Endothelial cell of umbilical vein (primary cell): ENCODE results near the gene SYK. TPM values are rescaled to one million over a fixed set of nuclear protein-coding genes. Genes with fewer than 3 reads are reported as not detected.

Source experiments
- BruUV-seq: library from RNA; stranded (reverse); fragments of 400-500 nt; replicated peaks from 2 replicates; lab custom pipeline; 2021; lab: Mats Ljungman, UMichigan
- CTCF ChIA-PET: fragments of 300-600, 350-600 bp; sonication (Branson Sonifier 250); formaldehyde crosslinking; loops from one replicate; lab custom pipeline; 2021; ENCODE audit warnings: antibody characterized with exemption, inconsistent platforms; lab: Charles Lee
- POLR2A ChIA-PET: fragments of 300-600, 350-600 bp; sonication (Branson Sonifier 250); formaldehyde crosslinking; loops from one replicate; lab custom pipeline; 2021; ENCODE audit warnings: antibody characterized with exemption, inconsistent platforms; lab: Charles Lee
- DNase-seq: peaks from one replicate; pipeline ENCODE4 v3.0.0-alpha.2; 2011; ENCODE audit warnings: low read depth, low spot score
- FAIRE-seq: peaks from 2 replicates; lab custom pipeline; 2011; peaks lifted over from hg19 to GRCh38; lab: Jason Lieb, UNC
- H2AFZ ChIP-seq: 2 replicates; pipeline ENCODE4 v1.6.0; 2012; ENCODE audit warnings: low read depth, low read length, control low read depth, inconsistent platforms
- H3K27ac ChIP-seq: 2 replicates; pipeline ENCODE4 v1.5.1; 2011; ENCODE audit warnings: low read depth, mild to moderate bottlenecking, control low read depth, low read length, moderate library complexity; ENCODE audit not compliant: insufficient read depth
- H3K27me3 ChIP-seq, 2 experiments: 2 replicates each; pipeline versions ENCODE4 v1.6.0 to v1.6.1; 2011; ENCODE audit warnings: low read length in 2 of 2, mixed read lengths in 1 of 2; ENCODE audit not compliant: control insufficient read depth in 2 of 2, insufficient read depth in 2 of 2
- H3K36me3 ChIP-seq, 2 experiments: 2 replicates in 1 of 2; 3 replicates in 1 of 2; pipeline ENCODE4 v1.5.1; 2011; ENCODE audit warnings: low read length in 2 of 2, mild to moderate bottlenecking in 1 of 2, moderate library complexity in 1 of 2; ENCODE audit not compliant: control insufficient read depth in 2 of 2, insufficient read depth in 2 of 2; ENCODE audit errors: extremely low read depth in 1 of 2
- H3K4me1 ChIP-seq: 3 replicates; pipeline ENCODE4 v1.5.1; 2011; ENCODE audit warnings: mild to moderate bottlenecking, low read length; ENCODE audit not compliant: control insufficient read depth, insufficient read depth; ENCODE audit errors: extremely low read depth
- H3K4me2 ChIP-seq: 2 replicates; pipeline ENCODE4 v1.6.1; 2011; ENCODE audit warnings: low read length, control low read depth, mixed read lengths; ENCODE audit not compliant: insufficient read depth
- H3K4me3 ChIP-seq, 3 experiments: fragments of 200-600 bp in 1 of 3; sonication (generic), shearing (Covaris generic) in 1 of 3; replicated peaks in 1 of 3; 2 replicates each; pipeline ENCODE4 v1.5.1; 2011 to 2016; ENCODE audit warnings: control low read depth in 3 of 3, low read length in 3 of 3, mild to moderate bottlenecking in 2 of 3, inconsistent platforms in 1 of 3, low read depth in 1 of 3, moderate library complexity in 1 of 3; ENCODE audit not compliant: insufficient read depth in 1 of 3
- H3K79me2 ChIP-seq: 2 replicates; pipeline ENCODE4 v1.6.0; 2012; ENCODE audit warnings: low read length, inconsistent platforms; ENCODE audit not compliant: control insufficient read depth, insufficient read depth
- H3K9ac ChIP-seq: replicated peaks from 2 replicates; pipeline ENCODE3; 2011; ENCODE audit warnings: low read length, control low read depth; ENCODE audit not compliant: insufficient read depth; ENCODE audit errors: extremely low read depth
- H3K9me1 ChIP-seq: replicated peaks from 3 replicates; pipeline ENCODE4 v1.6.0; 2011; ENCODE audit warnings: mild to moderate bottlenecking, low read length; ENCODE audit not compliant: control insufficient read depth, insufficient read depth; ENCODE audit errors: extremely low read depth
- H3K9me3 ChIP-seq: replicated peaks from 2 replicates; pipeline ENCODE4 v1.5.1; 2012; ENCODE audit warnings: low read length, inconsistent platforms; ENCODE audit not compliant: control insufficient read depth, insufficient read depth
- H4K20me1 ChIP-seq: replicated peaks from 2 replicates; pipeline ENCODE3; 2011; ENCODE audit warnings: mild to moderate bottlenecking, low read length; ENCODE audit not compliant: control insufficient read depth, insufficient read depth; ENCODE audit errors: extremely low read depth
- CTCF ChIP-seq, 2 donors: IDR thresholded peaks; 1 replicate in 1 of 2; 2 replicates in 1 of 2; pipeline ENCODE4 v1.5.1; 2011; ENCODE audit warnings: low read length in 2 of 2, mild to moderate bottlenecking in 2 of 2, moderate library complexity in 2 of 2, control low read depth in 1 of 2, inconsistent platforms in 1 of 2, low read depth in 1 of 2; ENCODE audit not compliant: insufficient read depth in 1 of 2; ENCODE audit errors: extremely low read depth in 1 of 2
- EZH2 ChIP-seq: IDR thresholded peaks from 2 replicates; pipeline ENCODE4 v1.6.1; 2012; ENCODE audit warnings: borderline replicate concordance, low read depth, mild to moderate bottlenecking, moderate library complexity, low read length, inconsistent platforms; ENCODE audit not compliant: severe bottlenecking
- FOS ChIP-seq: IDR thresholded peaks from 2 replicates; pipeline ENCODE4 v1.6.1; 2011; ENCODE audit warnings: mild to moderate bottlenecking, low read length, moderate library complexity, borderline replicate concordance; ENCODE audit not compliant: insufficient read depth
- GATA2 ChIP-seq: IDR thresholded peaks from 2 replicates; pipeline ENCODE4 v1.7.0; 2011; ENCODE audit warnings: low read depth, mild to moderate bottlenecking, moderate library complexity, mixed read lengths, low read length; ENCODE audit not compliant: insufficient read length, insufficient read depth
- JUN ChIP-seq: IDR thresholded peaks from 2 replicates; pipeline ENCODE4 v1.6.1; 2011; ENCODE audit warnings: borderline replicate concordance, low read depth; ENCODE audit not compliant: insufficient read length, insufficient read depth
- MAX ChIP-seq: IDR thresholded peaks from 2 replicates; pipeline ENCODE4 v1.6.1; 2011; ENCODE audit not compliant: insufficient read depth, insufficient read length
- MYC ChIP-seq: IDR thresholded peaks from one replicate; pipeline ENCODE4 v1.6.1; 2011; ENCODE audit warnings: mild to moderate bottlenecking, low read depth, low read length
- POLR2A ChIP-seq: IDR thresholded peaks from 2 replicates; pipeline ENCODE4 v1.6.1; 2012; ENCODE audit warnings: low read depth, mild to moderate bottlenecking, control low read depth, low read length
- POLR2AphosphoS5 ChIP-seq: IDR thresholded peaks from 2 replicates; pipeline ENCODE4 v1.6.1; 2012; ENCODE audit warnings: low read depth, mild to moderate bottlenecking, control low read depth, low read length, moderate library complexity; ENCODE audit not compliant: insufficient read depth
- dilution Hi-C: fragments of 300-500 bp; cut with MboI; formaldehyde crosslinking; loops from one replicate; pipeline ENCODE4 v1.15.0; 2019; ENCODE audit warnings: low sequenced_read_pairs; ENCODE audit not compliant: extremely low pct_ligation_motif_present
- intact Hi-C: fragments of 100-400 bp; cut with micrococcal nuclease; formaldehyde crosslinking; loops from one replicate; pipeline ENCODE4 v1.10.0; 2022
- polyA plus RNA-seq, 4 experiments: library from polyadenylated mRNA; depleted of rRNA in 3 of 4; stranded (reverse) in 3 of 4; unstranded in 1 of 4; fragments of >200 nt; gene quantifications; 2 replicates each; pipeline versions ENCODE4 v1.2.1 to v1.2.3, GENCODE V29; 2011 to 2012; ENCODE audit warnings: missing spikeins in 1 of 4
- total RNA-seq: library from RNA; stranded (reverse); gene quantifications from 2 replicates; pipeline ENCODE4 v1.2.3, GENCODE V29; 2021

SYK gene
- total and polyA plus RNA-seq, 2 donors (not counting 3 experiments of a cell fraction or from before 2014, with no cell fraction given): not detected

GRCh38 chr9:90815944-90816357 lies 14.3 kb downstream of the SYK start:
- Histone ChIP-seq H3K4me3 (no peak overlapping the region), H3K79me2 (no peaks in the 10 kb centered on the region), H3K9me1 (no peaks in the 10 kb centered on the region), H4K20me1 (no peaks in the 10 kb centered on the region), H3K9me3 (no peaks in the 10 kb centered on the region), H3K4me1 (no peaks in the 10 kb centered on the region), H3K9ac (no peak overlapping the region), H3K27ac (no peak overlapping the region), H3K27me3 (no peaks in the 10 kb centered on the region), H3K4me2 (no peak overlapping the region), H2AFZ (no peak overlapping the region), H3K36me3 (no peaks in the 10 kb centered on the region)
- DNase-seq: no peak
- no peak for TF ChIP-seq GATA2
- TF ChIP-seq JUN: no peak
- no peak for TF ChIP-seq EZH2
- no peak for TF ChIP-seq MYC
- no peak for TF ChIP-seq MAX
- no peak for TF ChIP-seq FOS
- TF ChIP-seq CTCF (IDR thresholded peaks at IDR 0.05; ENCODE audit: extremely low read depth in 1 of 2, insufficient read depth in 1 of 2, low read depth in 1 of 2, low read length in 2 of 2): no peak
- TF ChIP-seq POLR2A: no peak
- TF ChIP-seq POLR2AphosphoS5: no peak
- no peak for FAIRE-seq
- intact Hi-C loops: no loop called here
- POLR2A ChIA-PET: no interaction called here
- CTCF ChIA-PET: interaction anchor here (0.7 kb wide), 1 partner anchor 10 kb away, joined by 3 read pairs; no protein-coding TSS in a partner anchor
- no TSS peak for BruUV-seq
- dilution Hi-C loops: no loop called here
